HEK293 (cell line): ENCODE data around the gene DCAF4.

Experiments used
- ATF2 ChIP-seq: fragments of 450-650 bp; formaldehyde crosslinking; IDR thresholded peaks from 2 replicates; pipeline ENCODE4 v1.5.1; 2016; ENCODE audit warnings: missing biosample characterization, missing genetic modification characterization, low read depth
- CTCF ChIP-seq: fragments of 450-650 bp; formaldehyde crosslinking; IDR thresholded peaks from 2 replicates; pipeline ENCODE4 v1.5.1; 2016; ENCODE audit warnings: missing biosample characterization, missing genetic modification characterization
- KLF8 ChIP-seq: fragments of 450-650 bp; formaldehyde crosslinking; IDR thresholded peaks from 2 replicates; pipeline ENCODE4 v1.5.1; 2016; ENCODE audit warnings: missing biosample characterization, missing genetic modification characterization
- SCRT2 ChIP-seq: fragments of 450-650 bp; formaldehyde crosslinking; IDR thresholded peaks from 2 replicates; pipeline ENCODE4 v1.5.1; 2016; ENCODE audit warnings: missing biosample characterization, missing genetic modification characterization
- ZBTB21 ChIP-seq: fragments of 450-650 bp; formaldehyde crosslinking; IDR thresholded peaks from 2 replicates; pipeline ENCODE4 v1.5.1; 2017; ENCODE audit warnings: missing biosample characterization, missing genetic modification characterization
- ZFHX2 ChIP-seq: fragments of 450-650 bp; formaldehyde crosslinking; conservative IDR thresholded peaks from 2 replicates; pipeline ENCODE4 v1.5.1; 2016; ENCODE audit warnings: missing biosample characterization, missing genetic modification characterization
- ZFP41 ChIP-seq: fragments of 450-650 bp; formaldehyde crosslinking; IDR thresholded peaks from 2 replicates; pipeline ENCODE4 v1.5.1; 2016; ENCODE audit warnings: missing biosample characterization, missing genetic modification characterization, borderline replicate concordance
- ZNF274 ChIP-seq, 2 experiments: fragments of 200-500 bp in 1 of 2; fragments of 450-650 bp in 1 of 2; sonication (Bioruptor generic) in 1 of 2; formaldehyde crosslinking in 1 of 2; IDR thresholded peaks; 2 replicates each; pipeline versions ENCODE4 v1.5.1 to v1.6.1; 2014 to 2016; ENCODE audit warnings: borderline replicate concordance in 1 of 2, inconsistent platforms in 1 of 2, low read length in 1 of 2, missing biosample characterization in 1 of 2, missing genetic modification characterization in 1 of 2
- ZNF639 ChIP-seq: fragments of 450-650 bp; formaldehyde crosslinking; IDR thresholded peaks from 2 replicates; pipeline ENCODE4 v1.5.1; 2016; ENCODE audit warnings: missing biosample characterization, missing genetic modification characterization
- ZNF660 ChIP-seq: fragments of 450-650 bp; IDR thresholded peaks from 2 replicates; pipeline ENCODE4 v1.5.1; 2018; ENCODE audit warnings: missing biosample characterization, mild to moderate bottlenecking, missing genetic modification characterization
- TF ChIP-seq, protein P1 (sequence below): fragments of 450-650 bp; formaldehyde crosslinking; IDR thresholded peaks from 2 replicates; pipeline ENCODE4 v1.5.1; 2016; ENCODE audit warnings: missing biosample characterization, missing genetic modification characterization
- TF ChIP-seq, protein P2 (sequence below): fragments of 450-650 bp; formaldehyde crosslinking; IDR thresholded peaks from 2 replicates; pipeline ENCODE4 v1.5.1; 2017; ENCODE audit warnings: missing biosample characterization, missing genetic modification characterization

DNA sequence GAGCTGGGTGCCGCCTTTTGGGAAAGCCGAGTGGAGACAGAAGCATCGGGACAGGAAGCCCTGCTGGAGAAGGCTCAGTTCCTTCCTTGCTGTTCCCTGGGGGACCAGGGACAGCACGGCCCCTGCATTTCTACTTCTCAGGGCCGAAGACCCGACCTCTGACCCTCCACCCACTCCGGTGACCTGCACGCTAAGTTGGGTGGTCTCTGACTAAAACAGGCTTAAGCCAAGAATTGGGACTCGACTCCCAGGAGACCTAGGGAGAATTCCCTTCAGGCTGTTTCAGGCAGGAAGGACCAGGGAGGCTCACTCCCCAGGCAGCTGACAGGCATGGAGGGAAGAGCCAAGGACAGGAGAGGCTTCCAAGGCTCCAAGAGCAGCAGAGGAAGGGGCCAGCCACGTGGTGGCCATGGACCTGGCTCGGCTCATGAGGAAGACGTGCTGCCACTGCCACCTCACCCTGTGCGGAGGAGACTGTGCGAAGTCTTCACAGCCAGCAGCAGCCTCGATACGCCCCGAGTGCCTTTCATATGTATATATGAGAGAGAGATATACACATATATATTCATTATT, 43.9 kb downstream of the DCAF4 start:
- TF ChIP-seq CTCF (tag by site-specific recombination) (no peak), ZBTB21 (no peak), ZNF274 (IDR thresholded peaks at IDR 0.05; ENCODE audit: low read length) (no peak), ZNF274 (tag by site-specific recombination; IDR thresholded peaks at IDR 0.05; ENCODE audit: borderline replicate concordance) (no peak), ZNF639 (no peak), KLF8 (tag by site-specific recombination) (no peak), ZFHX2 (tag by site-specific recombination) (no peak), ZNF660 (tag by site-specific recombination) (no peak), ATF2 (no peak), SCRT2 (tag by site-specific recombination) (no peak), ZFP41 (tag by site-specific recombination) (no peak)
- TF ChIP-seq, protein P1, sequence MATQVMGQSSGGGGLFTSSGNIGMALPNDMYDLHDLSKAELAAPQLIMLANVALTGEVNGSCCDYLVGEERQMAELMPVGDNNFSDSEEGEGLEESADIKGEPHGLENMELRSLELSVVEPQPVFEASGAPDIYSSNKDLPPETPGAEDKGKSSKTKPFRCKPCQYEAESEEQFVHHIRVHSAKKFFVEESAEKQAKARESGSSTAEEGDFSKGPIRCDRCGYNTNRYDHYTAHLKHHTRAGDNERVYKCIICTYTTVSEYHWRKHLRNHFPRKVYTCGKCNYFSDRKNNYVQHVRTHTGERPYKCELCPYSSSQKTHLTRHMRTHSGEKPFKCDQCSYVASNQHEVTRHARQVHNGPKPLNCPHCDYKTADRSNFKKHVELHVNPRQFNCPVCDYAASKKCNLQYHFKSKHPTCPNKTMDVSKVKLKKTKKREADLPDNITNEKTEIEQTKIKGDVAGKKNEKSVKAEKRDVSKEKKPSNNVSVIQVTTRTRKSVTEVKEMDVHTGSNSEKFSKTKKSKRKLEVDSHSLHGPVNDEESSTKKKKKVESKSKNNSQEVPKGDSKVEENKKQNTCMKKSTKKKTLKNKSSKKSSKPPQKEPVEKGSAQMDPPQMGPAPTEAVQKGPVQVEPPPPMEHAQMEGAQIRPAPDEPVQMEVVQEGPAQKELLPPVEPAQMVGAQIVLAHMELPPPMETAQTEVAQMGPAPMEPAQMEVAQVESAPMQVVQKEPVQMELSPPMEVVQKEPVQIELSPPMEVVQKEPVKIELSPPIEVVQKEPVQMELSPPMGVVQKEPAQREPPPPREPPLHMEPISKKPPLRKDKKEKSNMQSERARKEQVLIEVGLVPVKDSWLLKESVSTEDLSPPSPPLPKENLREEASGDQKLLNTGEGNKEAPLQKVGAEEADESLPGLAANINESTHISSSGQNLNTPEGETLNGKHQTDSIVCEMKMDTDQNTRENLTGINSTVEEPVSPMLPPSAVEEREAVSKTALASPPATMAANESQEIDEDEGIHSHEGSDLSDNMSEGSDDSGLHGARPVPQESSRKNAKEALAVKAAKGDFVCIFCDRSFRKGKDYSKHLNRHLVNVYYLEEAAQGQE (tag by site-specific recombination) = no peak
- TF ChIP-seq, protein P2, sequence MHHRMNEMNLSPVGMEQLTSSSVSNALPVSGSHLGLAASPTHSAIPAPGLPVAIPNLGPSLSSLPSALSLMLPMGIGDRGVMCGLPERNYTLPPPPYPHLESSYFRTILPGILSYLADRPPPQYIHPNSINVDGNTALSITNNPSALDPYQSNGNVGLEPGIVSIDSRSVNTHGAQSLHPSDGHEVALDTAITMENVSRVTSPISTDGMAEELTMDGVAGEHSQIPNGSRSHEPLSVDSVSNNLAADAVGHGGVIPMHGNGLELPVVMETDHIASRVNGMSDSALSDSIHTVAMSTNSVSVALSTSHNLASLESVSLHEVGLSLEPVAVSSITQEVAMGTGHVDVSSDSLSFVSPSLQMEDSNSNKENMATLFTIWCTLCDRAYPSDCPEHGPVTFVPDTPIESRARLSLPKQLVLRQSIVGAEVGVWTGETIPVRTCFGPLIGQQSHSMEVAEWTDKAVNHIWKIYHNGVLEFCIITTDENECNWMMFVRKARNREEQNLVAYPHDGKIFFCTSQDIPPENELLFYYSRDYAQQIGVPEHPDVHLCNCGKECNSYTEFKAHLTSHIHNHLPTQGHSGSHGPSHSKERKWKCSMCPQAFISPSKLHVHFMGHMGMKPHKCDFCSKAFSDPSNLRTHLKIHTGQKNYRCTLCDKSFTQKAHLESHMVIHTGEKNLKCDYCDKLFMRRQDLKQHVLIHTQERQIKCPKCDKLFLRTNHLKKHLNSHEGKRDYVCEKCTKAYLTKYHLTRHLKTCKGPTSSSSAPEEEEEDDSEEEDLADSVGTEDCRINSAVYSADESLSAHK (tag by site-specific recombination) = no peak
